Measurements from ENCODE around the gene VPS35. TPM values are rescaled to one million over a fixed set of nuclear protein-coding genes. Genes with fewer than 3 reads are reported as not detected.

Gene VPS35
- total and polyA plus RNA-seq, 2 of the 13 experiments (the other 11 are each of a cell fraction or from before 2014, with no cell fraction given) = 30.7 to 136 TPM

DNA sequence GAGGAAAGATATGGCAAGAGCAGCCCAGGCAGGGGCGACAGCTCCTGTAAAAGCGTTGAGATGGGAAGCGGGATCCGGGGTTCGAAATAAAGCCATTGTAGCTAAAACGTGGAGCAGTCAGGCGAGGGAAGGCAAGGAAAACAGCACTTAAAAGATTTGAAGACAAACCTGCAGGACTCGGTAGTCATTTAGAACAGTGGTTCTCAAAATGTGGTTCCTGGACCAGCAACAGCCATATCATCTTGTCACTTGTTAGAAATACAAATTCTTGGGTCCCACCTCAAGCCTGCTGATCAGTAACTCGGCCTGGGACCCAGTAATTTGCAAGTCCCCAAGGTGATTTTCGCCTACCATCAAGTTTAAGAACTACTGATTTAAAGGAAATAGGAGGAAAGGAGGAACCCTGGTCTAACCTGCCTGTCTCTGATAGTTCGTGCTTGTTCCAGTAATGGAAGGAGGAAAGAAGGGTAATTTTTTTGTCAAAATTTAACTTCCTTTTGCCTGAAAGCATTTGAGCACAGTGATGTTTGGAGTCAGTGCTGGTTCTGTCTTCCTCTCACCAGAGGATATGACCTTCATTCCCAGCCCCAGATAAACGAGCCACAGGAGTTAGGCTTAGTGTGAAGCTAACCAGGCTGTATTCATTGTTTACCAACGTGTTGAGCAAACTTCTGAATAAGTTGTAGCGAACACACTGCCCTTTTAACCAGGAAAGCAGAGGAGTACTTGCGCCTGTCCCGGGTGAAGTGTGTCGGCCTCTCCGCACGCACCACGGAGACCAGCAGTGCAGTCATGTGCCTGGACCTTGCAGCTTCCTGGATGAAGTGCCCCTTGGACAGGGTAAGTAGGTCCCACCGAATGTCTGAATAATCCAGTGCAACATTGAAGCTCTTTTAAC is 1.6 kb upstream of the VPS35 start (continued):
- TF ChIP-seq, protein P1, sequence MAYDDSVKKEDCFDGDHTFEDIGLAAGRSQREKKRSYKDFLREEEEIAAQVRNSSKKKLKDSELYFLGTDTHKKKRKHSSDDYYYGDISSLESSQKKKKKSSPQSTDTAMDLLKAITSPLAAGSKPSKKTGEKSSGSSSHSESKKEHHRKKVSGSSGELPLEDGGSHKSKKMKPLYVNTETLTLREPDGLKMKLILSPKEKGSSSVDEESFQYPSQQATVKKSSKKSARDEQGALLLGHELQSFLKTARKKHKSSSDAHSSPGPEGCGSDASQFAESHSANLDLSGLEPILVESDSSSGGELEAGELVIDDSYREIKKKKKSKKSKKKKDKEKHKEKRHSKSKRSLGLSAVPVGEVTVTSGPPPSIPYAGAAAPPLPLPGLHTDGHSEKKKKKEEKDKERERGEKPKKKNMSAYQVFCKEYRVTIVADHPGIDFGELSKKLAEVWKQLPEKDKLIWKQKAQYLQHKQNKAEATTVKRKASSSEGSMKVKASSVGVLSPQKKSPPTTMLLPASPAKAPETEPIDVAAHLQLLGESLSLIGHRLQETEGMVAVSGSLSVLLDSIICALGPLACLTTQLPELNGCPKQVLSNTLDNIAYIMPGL (CRISPR knock-in tag; IDR thresholded peaks at IDR 0.05; ENCODE audit: borderline replicate concordance in 1 of 2, low read depth in 1 of 2) = peak in 1 of 2 experiments; percentile 8; a peak in 1 of 4 replicates
- no peak for TF ChIP-seq ADNP (CRISPR knock-in tag; IDR thresholded peaks at IDR 0.05)
- TF ChIP-seq AHR (CRISPR knock-in tag; IDR thresholded peaks at IDR 0.05) = no peak; the same call in 1 of the 2 replicates
- TF ChIP-seq ZNF672 (CRISPR knock-in tag; IDR thresholded peaks at IDR 0.05) = no peak
- TF ChIP-seq, protein P2, sequence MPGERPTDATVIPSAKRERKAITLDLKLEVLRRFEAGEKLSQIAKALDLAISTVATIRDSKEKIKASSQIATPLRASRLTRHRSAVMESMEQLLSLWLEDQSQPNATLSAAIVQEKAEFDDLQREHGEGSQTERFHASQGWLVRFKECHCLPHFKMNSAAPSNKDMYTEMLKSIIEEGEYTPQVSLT (CRISPR knock-in tag; IDR thresholded peaks at IDR 0.05; ENCODE audit: borderline replicate concordance, low read depth) = no peak
- no peak for TF ChIP-seq NONO (IDR thresholded peaks at IDR 0.05)
- TF ChIP-seq NONO (CRISPR knock-in tag; conservative IDR thresholded peaks at IDR 0.05) = 0 out of 2 replicates have a peak, but pooled peaks have one; percentile 7
- no peak for TF ChIP-seq SMYD3 (CRISPR knock-in tag; IDR thresholded peaks at IDR 0.05)
- no peak for TF ChIP-seq NFE2L2 (IDR thresholded peaks at IDR 0.05; ENCODE audit: low read length)
- no peak for TF ChIP-seq ISL2 (CRISPR knock-in tag; IDR thresholded peaks at IDR 0.05)
- no peak for TF ChIP-seq ZNF468 (CRISPR knock-in tag; IDR thresholded peaks at IDR 0.05)
- no peak for TF ChIP-seq MZF1 (CRISPR knock-in tag; IDR thresholded peaks at IDR 0.05; ENCODE audit: borderline replicate concordance)
- TF ChIP-seq ZNF644 (CRISPR knock-in tag; IDR thresholded peaks at IDR 0.05; ENCODE audit: low read depth) = 0 out of 2 replicates have a peak, but pooled peaks have one; percentile 17
- TF ChIP-seq PAWR (CRISPR knock-in tag; IDR thresholded peaks at IDR 0.05; ENCODE audit: borderline replicate concordance) = no peak
- TF ChIP-seq ZNF441 (CRISPR knock-in tag; IDR thresholded peaks at IDR 0.05; ENCODE audit: borderline replicate concordance) = 0 out of 2 replicates have a peak, but pooled peaks have one; percentile 48
- TF ChIP-seq, protein P3, sequence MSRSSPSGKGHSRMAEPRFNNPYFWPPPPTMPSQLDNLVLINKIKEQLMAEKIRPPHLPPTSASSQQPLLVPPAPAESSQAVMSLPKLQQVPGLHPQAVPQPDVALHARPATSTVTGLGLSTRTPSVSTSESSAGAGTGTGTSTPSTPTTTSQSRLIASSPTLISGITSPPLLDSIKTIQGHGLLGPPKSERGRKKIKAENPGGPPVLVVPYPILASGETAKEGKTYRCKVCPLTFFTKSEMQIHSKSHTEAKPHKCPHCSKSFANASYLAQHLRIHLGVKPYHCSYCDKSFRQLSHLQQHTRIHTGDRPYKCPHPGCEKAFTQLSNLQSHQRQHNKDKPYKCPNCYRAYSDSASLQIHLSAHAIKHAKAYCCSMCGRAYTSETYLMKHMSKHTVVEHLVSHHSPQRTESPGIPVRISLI (CRISPR knock-in tag; IDR thresholded peaks at IDR 0.05; ENCODE audit: borderline replicate concordance) = no peak
- no peak for TF ChIP-seq RBM22 (optimal IDR thresholded peaks at IDR 0.05; ENCODE audit: low read length)
- no peak for TF ChIP-seq ZNF260 (CRISPR knock-in tag; IDR thresholded peaks at IDR 0.05; ENCODE audit: borderline replicate concordance, low read depth)
- no peak for TF ChIP-seq HNRNPUL1 (IDR thresholded peaks at IDR 0.05; ENCODE audit: low read depth, low read length)
- peak; percentile 44; the same call in 1 of the 2 replicates for TF ChIP-seq GATAD1 (CRISPR knock-in tag; IDR thresholded peaks at IDR 0.05)
- 0 out of 2 replicates have a peak, but pooled peaks have one; percentile 2 for TF ChIP-seq CHD2 (IDR thresholded peaks at IDR 0.05; ENCODE audit: low read depth, low read length)
- TF ChIP-seq ZNF343 (CRISPR knock-in tag; IDR thresholded peaks at IDR 0.05) = no peak
- no peak for TF ChIP-seq NFKBIZ (CRISPR knock-in tag; IDR thresholded peaks at IDR 0.05)
- TF ChIP-seq TGIF2 (CRISPR knock-in tag; IDR thresholded peaks at IDR 0.05) = peak; percentile 51; the same call in 1 of the 2 replicates
- TF ChIP-seq SRF (IDR thresholded peaks at IDR 0.05; ENCODE audit: low read depth, low read length) = no peak
- TF ChIP-seq RARG (CRISPR knock-in tag; IDR thresholded peaks at IDR 0.05; ENCODE audit: low read depth) = no peak
- TF ChIP-seq, protein P4, sequence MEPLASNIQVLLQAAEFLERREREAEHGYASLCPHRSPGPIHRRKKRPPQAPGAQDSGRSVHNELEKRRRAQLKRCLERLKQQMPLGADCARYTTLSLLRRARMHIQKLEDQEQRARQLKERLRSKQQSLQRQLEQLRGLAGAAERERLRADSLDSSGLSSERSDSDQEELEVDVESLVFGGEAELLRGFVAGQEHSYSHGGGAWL (CRISPR knock-in tag; IDR thresholded peaks at IDR 0.05) = no peak
- TF ChIP-seq SATB2 (CRISPR knock-in tag; IDR thresholded peaks at IDR 0.05) = no peak
